IPS-NIHi7 (cell line): Measurements from ENCODE around the gene KCNK10.

Source experiments
- DNase-seq: peaks from one replicate; pipeline ENCODE4 v3.0.0; 2012; ENCODE audit warnings: mixed read lengths; ENCODE audit errors: extremely low spot score

KCNK10 gene

GRCh38 chr14:88321692-88322503, 1.2 kb downstream of the KCNK10 start:
- peak; percentile 25 for DNase-seq

GRCh38 chr14:88318406-88318805, 4.7 kb downstream of the KCNK10 start:
- DNase-seq = no peak

- DNase-seq = no peak
Observed at GRCh38 chr14:88316521-88316920, 6.5 kb downstream of the KCNK10 start.

- DNase-seq = no peak
Observed at GRCh38 chr14:88312257-88312656, 10.8 kb downstream of the KCNK10 start.

GRCh38 chr14:88311780-88312179, 11.3 kb downstream of the KCNK10 start:
- no peak for DNase-seq

- DNase-seq = no peak
Observed at GRCh38 chr14:88310449-88310848, 12.6 kb downstream of the KCNK10 start.

GRCh38 chr14:88310021-88310420, 13.0 kb downstream of the KCNK10 start:
- DNase-seq = no peak

GRCh38 chr14:88305528-88306322, 17.3 kb downstream of the KCNK10 start:
- no peak for DNase-seq

- no peak for DNase-seq
Observed at GRCh38 chr14:88303041-88303440, 20.0 kb downstream of the KCNK10 start.

GRCh38 chr14:88301381-88301780, 21.7 kb downstream of the KCNK10 start:
- DNase-seq = no peak

- DNase-seq = no peak
Observed at GRCh38 chr14:88300817-88301216, 22.3 kb downstream of the KCNK10 start.

- no peak for DNase-seq
Observed at GRCh38 chr14:88299865-88300530, 23.1 kb downstream of the KCNK10 start.

- no peak for DNase-seq
Observed at GRCh38 chr14:88297306-88297705, 25.8 kb downstream of the KCNK10 start.

- DNase-seq = no peak
Observed at GRCh38 chr14:88296351-88296750, 26.7 kb downstream of the KCNK10 start.

GRCh38 chr14:88289996-88290395, 33.1 kb downstream of the KCNK10 start:
- no peak for DNase-seq

GRCh38 chr14:88289234-88289633, 33.8 kb downstream of the KCNK10 start:
- DNase-seq = no peak

GRCh38 chr14:88286309-88286708, 36.8 kb downstream of the KCNK10 start:
- no peak for DNase-seq

- no peak for DNase-seq
Observed at GRCh38 chr14:88281447-88281846, 41.6 kb downstream of the KCNK10 start.

- no peak for DNase-seq
Observed at GRCh38 chr14:88276923-88277596, 46.0 kb downstream of the KCNK10 start.

- no peak for DNase-seq
Observed at GRCh38 chr14:88272390-88273269, 50.4 kb downstream of the KCNK10 start.

GRCh38 chr14:88271205-88271604, 51.9 kb downstream of the KCNK10 start:
- DNase-seq = no peak
